OCI-LY7 (cell line): ENCODE data around the gene EID2B. TPM values are rescaled to one million over a fixed set of nuclear protein-coding genes. Genes with fewer than 3 reads are reported as not detected.
A peak's percentile ranks its signal among the peaks of the same experiment; 100 is the strongest.

ENCODE experiments used
- BruUV-seq: library from RNA; stranded (reverse); fragments of 400-500 nt; replicated peaks from 2 replicates; lab custom pipeline; 2021; lab: Mats Ljungman, UMichigan
- CTCF ChIA-PET: fragments of 300-600 bp; sonication (Branson Sonifier 250); formaldehyde crosslinking; loops from one replicate; lab custom pipeline; 2022; ENCODE audit warnings: antibody characterized with exemption; ENCODE audit not compliant: unreplicated experiment; lab: Charles Lee
- POLR2A ChIA-PET: fragments of 300-600 bp; sonication (Branson Sonifier 250); formaldehyde crosslinking; loops from one replicate; lab custom pipeline; 2022; ENCODE audit warnings: antibody characterized with exemption; lab: Charles Lee
- DNase-seq: peaks from one replicate; pipeline ENCODE4 v3.0.0-alpha.2; 2015; ENCODE audit warnings: low spot score
- H2AFZ ChIP-seq: fragments of 200-600 bp; sonication (generic), shearing (Covaris generic); 2 replicates; pipeline ENCODE4 v1.6.1; 2014; ENCODE audit warnings: mild to moderate bottlenecking, antibody characterized with exemption, low read length, moderate library complexity
- H3K27ac ChIP-seq: fragments of 200-600 bp; sonication (generic); 2 replicates; pipeline ENCODE4 v1.5.1; 2014; ENCODE audit warnings: mixed run types, low read depth, mild to moderate bottlenecking, moderate library complexity, low read length, inconsistent platforms; ENCODE audit not compliant: poor library complexity, severe bottlenecking
- H3K36me3 ChIP-seq: fragments of 200-600 bp; sonication (generic); 2 replicates; pipeline ENCODE4 v1.6.1; 2014; ENCODE audit warnings: mild to moderate bottlenecking, antibody characterized with exemption, low read length, moderate library complexity, mixed read lengths; ENCODE audit not compliant: insufficient read depth
- H3K4me1 ChIP-seq: fragments of 200-600 bp; sonication (generic); 2 replicates; pipeline ENCODE4 v1.5.1; 2014; ENCODE audit warnings: mild to moderate bottlenecking, low read length; ENCODE audit not compliant: insufficient read depth, poor library complexity, severe bottlenecking
- H3K4me2 ChIP-seq: fragments of 200-600 bp; sonication (generic); 2 replicates; pipeline ENCODE4 v1.6.1; 2014; ENCODE audit warnings: mild to moderate bottlenecking, low read length
- H3K4me3 ChIP-seq: fragments of 200-600 bp; sonication (generic); 2 replicates; pipeline ENCODE4 v1.5.1; 2014; ENCODE audit warnings: mild to moderate bottlenecking, low read depth, low read length; ENCODE audit not compliant: poor library complexity, severe bottlenecking
- H3K79me2 ChIP-seq: fragments of 200-600 bp; sonication (generic); 2 replicates; pipeline ENCODE4 v1.6.1; 2016; ENCODE audit warnings: low read depth, mild to moderate bottlenecking, low read length, moderate library complexity, mixed read lengths; ENCODE audit not compliant: insufficient read depth
- H3K9me2 ChIP-seq: fragments of 200-600 bp; sonication (generic); 2 replicates; pipeline ENCODE4 v1.6.1; 2016; ENCODE audit warnings: mild to moderate bottlenecking, low read length, mixed read lengths; ENCODE audit not compliant: insufficient read depth
- H3K9me3 ChIP-seq: fragments of 200-600 bp; sonication (generic); 2 replicates; pipeline ENCODE4 v1.6.1; 2014; ENCODE audit warnings: mild to moderate bottlenecking, mixed run types, low read length, mixed read lengths
- H4K20me1 ChIP-seq: fragments of 200-600 bp; sonication (generic); 2 replicates; pipeline ENCODE4 v1.6.1; 2014; ENCODE audit warnings: mild to moderate bottlenecking, antibody characterized with exemption, low read length, moderate library complexity, mixed read lengths; ENCODE audit not compliant: insufficient read depth
- EZH2phosphoT487 ChIP-seq: fragments of 200-600 bp; sonication (generic); IDR thresholded peaks from 2 replicates; pipeline ENCODE4 v1.6.1; 2018; ENCODE audit warnings: low read depth, borderline replicate concordance, mild to moderate bottlenecking, mixed run types, antibody characterized with exemption, low read length, moderate library complexity, mixed read lengths
- intact Hi-C: fragments of 100-400 bp; cut with micrococcal nuclease; formaldehyde crosslinking; loops from one replicate; pipeline ENCODE4 v1.10.0; 2022; ENCODE audit not compliant: unreplicated experiment
- total RNA-seq, 2 experiments: library from RNA; depleted of rRNA in 1 of 2; stranded (reverse); fragments of >200 nt in 1 of 2; shearing (Covaris generic) in 1 of 2; gene quantifications; 2 replicates each; pipeline ENCODE4 v1.2.3, GENCODE V29; 2014 to 2022
- TF ChIP-seq, protein P1 (sequence below): fragments of 200-600 bp; sonication (generic); conservative IDR thresholded peaks from 2 replicates; pipeline ENCODE4 v1.5.1; 2014; ENCODE audit warnings: mild to moderate bottlenecking, antibody characterized with exemption, low read length, moderate library complexity, mixed read lengths

Gene EID2B
- total RNA-seq, 2 experiments from 2014 or later: 8.8 to 13.9 TPM

DNA sequence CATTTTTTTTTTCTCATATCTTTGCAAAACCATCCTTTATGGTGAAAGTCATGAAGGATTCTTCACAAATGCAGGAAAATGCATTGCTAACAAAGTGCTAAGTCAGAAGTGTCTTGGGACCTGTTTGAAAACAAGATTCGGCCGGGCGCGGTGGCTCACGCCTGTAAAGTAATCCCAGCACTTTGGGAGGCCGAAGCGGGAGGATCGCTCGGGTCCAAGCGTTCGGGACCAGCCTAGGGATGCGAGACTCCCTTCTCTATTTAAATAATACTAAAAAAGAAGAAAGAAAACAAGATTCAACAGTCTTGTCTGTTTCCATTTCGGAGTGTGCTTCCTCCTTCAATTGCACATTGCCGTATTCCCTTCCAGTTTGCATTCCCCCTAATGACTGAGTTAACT is 819 bp downstream of the EID2B start:
- TF ChIP-seq, protein P1, sequence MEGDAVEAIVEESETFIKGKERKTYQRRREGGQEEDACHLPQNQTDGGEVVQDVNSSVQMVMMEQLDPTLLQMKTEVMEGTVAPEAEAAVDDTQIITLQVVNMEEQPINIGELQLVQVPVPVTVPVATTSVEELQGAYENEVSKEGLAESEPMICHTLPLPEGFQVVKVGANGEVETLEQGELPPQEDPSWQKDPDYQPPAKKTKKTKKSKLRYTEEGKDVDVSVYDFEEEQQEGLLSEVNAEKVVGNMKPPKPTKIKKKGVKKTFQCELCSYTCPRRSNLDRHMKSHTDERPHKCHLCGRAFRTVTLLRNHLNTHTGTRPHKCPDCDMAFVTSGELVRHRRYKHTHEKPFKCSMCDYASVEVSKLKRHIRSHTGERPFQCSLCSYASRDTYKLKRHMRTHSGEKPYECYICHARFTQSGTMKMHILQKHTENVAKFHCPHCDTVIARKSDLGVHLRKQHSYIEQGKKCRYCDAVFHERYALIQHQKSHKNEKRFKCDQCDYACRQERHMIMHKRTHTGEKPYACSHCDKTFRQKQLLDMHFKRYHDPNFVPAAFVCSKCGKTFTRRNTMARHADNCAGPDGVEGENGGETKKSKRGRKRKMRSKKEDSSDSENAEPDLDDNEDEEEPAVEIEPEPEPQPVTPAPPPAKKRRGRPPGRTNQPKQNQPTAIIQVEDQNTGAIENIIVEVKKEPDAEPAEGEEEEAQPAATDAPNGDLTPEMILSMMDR: no peak
- TF ChIP-seq EZH2phosphoT487: no peak
- H3K36me3 ChIP-seq: peaks cover 3% of the 10 kb centered on the region; the same call in 1 of the 2 replicates
- peaks cover 14% of the 10 kb centered on the region; the same call in 1 of the 2 replicates for H3K79me2 ChIP-seq
- H3K4me1 ChIP-seq: peaks cover 27% of the 10 kb centered on the region
- no peaks in the 10 kb centered on the region for H3K9me3 ChIP-seq
- peak overlapping the region; percentile 98 for H3K4me2 ChIP-seq
- no peaks in the 10 kb centered on the region for H3K9me2 ChIP-seq
- BruUV-seq: no TSS peak
- no peak for DNase-seq
- H3K27ac ChIP-seq: no peak overlapping the region
- CTCF ChIA-PET: interaction anchor here (0.9 kb wide), 1 partner anchor 92 kb away, joined by 4 read pairs; no protein-coding TSS in a partner anchor
- peak overlapping the region; percentile 89 for H3K4me3 ChIP-seq
- H2AFZ ChIP-seq: peak overlapping the region; percentile 71; the same call in 1 of the 2 replicates
- no peaks in the 10 kb centered on the region for H4K20me1 ChIP-seq
- intact Hi-C loops: loop anchor here (1.0 to 10.0 kb wide), 5 partner anchors 33 to 407 kb away; partner anchors contain the start of genes DLL3, MED29, PAF1 and PAK4
- POLR2A ChIA-PET: interaction anchor here (0.6 to 3.9 kb wide), 4 partner anchors 11 to 514 kb away, joined by 3 to 10 read pairs (median 4); partner anchors contain the start of gene RPS16

- no TSS peak for BruUV-seq
- Histone ChIP-seq H3K4me3 (no peak overlapping the region), H3K9me2 (no peaks in the 10 kb centered on the region), H3K4me2 (no peak overlapping the region), H3K4me1 (peaks cover 2% of the 10 kb centered on the region), H3K79me2 (no peaks in the 10 kb centered on the region), H4K20me1 (no peaks in the 10 kb centered on the region), H3K9me3 (no peaks in the 10 kb centered on the region), H3K36me3 (peaks cover 3% of the 10 kb centered on the region; the same call in 1 of the 2 replicates), H2AFZ (no peak overlapping the region), H3K27ac (no peak overlapping the region)
- DNase-seq: no peak
- ChIA-PET CTCF (interaction anchor here (0.9 kb wide), 1 partner anchor 22 kb away, joined by 4 read pairs; no protein-coding TSS in a partner anchor), POLR2A (no interaction called here)
- intact Hi-C loops: no loop called here
- TF ChIP-seq EZH2phosphoT487: no peak
- TF ChIP-seq, protein P1: no peak
These were observed 7.4 kb downstream of the EID2B start for GRCh38 chr19:39525205-39525604.

DNA sequence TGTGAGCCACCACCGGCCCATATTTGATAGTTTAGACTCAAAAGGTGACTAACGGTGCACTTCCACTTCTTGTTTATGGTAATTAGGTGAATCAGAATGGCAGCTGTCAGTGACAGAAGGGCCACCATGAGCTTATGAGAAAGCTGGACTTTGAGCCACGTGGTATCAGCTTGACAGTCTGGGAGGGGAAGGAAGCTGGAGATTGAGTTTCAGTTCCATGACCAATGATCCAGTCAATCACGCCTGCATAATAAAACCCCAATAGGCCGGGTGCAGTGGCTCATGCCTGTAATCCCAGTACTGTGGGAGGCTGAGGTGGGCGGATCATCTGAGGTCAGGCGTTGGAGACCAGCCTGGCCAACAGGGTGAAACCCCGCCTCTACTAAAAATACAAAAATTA is 8.2 kb downstream of the EID2B start:
- ChIA-PET POLR2A (interaction anchor here (0.6 kb wide), 1 partner anchor 78 kb away, joined by 4 read pairs; no protein-coding TSS in a partner anchor), CTCF (interaction anchor here (0.9 kb wide), 1 partner anchor 21 kb away, joined by 4 read pairs; no protein-coding TSS in a partner anchor)
- intact Hi-C loops: no loop called here
- Histone ChIP-seq H3K9me3 (no peaks in the 10 kb centered on the region), H4K20me1 (no peaks in the 10 kb centered on the region), H3K4me1 (peaks cover 8% of the 10 kb centered on the region), H3K9me2 (no peaks in the 10 kb centered on the region), H3K27ac (no peak overlapping the region), H3K4me3 (no peak overlapping the region), H3K4me2 (no peak overlapping the region), H3K36me3 (peaks cover 3% of the 10 kb centered on the region; the same call in 1 of the 2 replicates), H3K79me2 (no peaks in the 10 kb centered on the region), H2AFZ (no peak overlapping the region)
- DNase-seq: no peak
- TF ChIP-seq, protein P1: no peak
- no peak for TF ChIP-seq EZH2phosphoT487
- no TSS peak for BruUV-seq
